ENCODE measurements around the gene SCFD2. TPM values are rescaled to one million over a fixed set of nuclear protein-coding genes. Genes with fewer than 3 reads are reported as not detected.

Gene SCFD2
- total RNA-seq, 1 experiment from 2014 or later = 7.4 TPM

GRCh38 chr4:52979020-52979419, 386.8 kb downstream of the SCFD2 start:
- CTCF ChIA-PET = no interaction called here
- no peaks in the 10 kb centered on the region for H3K9me3 ChIP-seq (ENCODE audit: control insufficient read depth, insufficient read depth, low read depth, low read length)
- intact Hi-C loops (cut with micrococcal nuclease; ENCODE audit: unreplicated experiment) (no loop called here), in situ Hi-C loops (cut with HindIII; ENCODE audit: low pct_unique_long_range_greater_than_20kb, low sequenced_read_pairs) (no loop called here)
- H3K4me1 ChIP-seq (ENCODE audit: control insufficient read depth, insufficient read depth, low read length) = no peaks in the 10 kb centered on the region
- POLR2A ChIA-PET = no interaction called here
- no peaks in the 10 kb centered on the region for H3K27me3 ChIP-seq (ENCODE audit: control insufficient read depth, insufficient read depth, low read length)
- no peak overlapping the region for H3K27ac ChIP-seq (ENCODE audit: low read length)
- ATAC-seq = no peak
- TF ChIP-seq POLR2AphosphoS5 (IDR thresholded peaks at IDR 0.05; ENCODE audit: low read depth, low read length) (no peak), CTCF (IDR thresholded peaks at IDR 0.05) (no peak), TCF7L2 (IDR thresholded peaks at IDR 0.05; ENCODE audit: low read depth, low read length) (no peak), SIN3A (IDR thresholded peaks at IDR 0.05; ENCODE audit: borderline replicate concordance, insufficient read depth, low read depth, low read length) (no peak), REST (IDR thresholded peaks at IDR 0.05; ENCODE audit: insufficient read depth in 1 of 2, low read depth in 2 of 2, low read length in 1 of 2) (no peak)
- H3K4me3 ChIP-seq (ENCODE audit: low read depth in 2 of 2, low read length in 2 of 2) = no peak overlapping the region
- BruUV-seq (replicated peaks) = no TSS peak
- H3K36me3 ChIP-seq (ENCODE audit: control insufficient read depth, insufficient read depth, low read length) = no peaks in the 10 kb centered on the region
- no peak for DNase-seq (ENCODE audit: low read depth, low spot score)

- intact Hi-C loops (cut with micrococcal nuclease; ENCODE audit: unreplicated experiment) = no loop called here
- DNase-seq (ENCODE audit: low read depth, low spot score) (no peak), ATAC-seq (no peak)
- no peaks in the 10 kb centered on the region for H3K36me3 ChIP-seq (ENCODE audit: control insufficient read depth, insufficient read depth, low read length)
- CTCF ChIA-PET = no interaction called here
- in situ Hi-C loops (cut with HindIII; ENCODE audit: low pct_unique_long_range_greater_than_20kb, low sequenced_read_pairs) = no loop called here
- TF ChIP-seq CTCF (IDR thresholded peaks at IDR 0.05) (no peak), SIN3A (IDR thresholded peaks at IDR 0.05; ENCODE audit: borderline replicate concordance, insufficient read depth, low read depth, low read length) (no peak), POLR2AphosphoS5 (IDR thresholded peaks at IDR 0.05; ENCODE audit: low read depth, low read length) (no peak), REST (IDR thresholded peaks at IDR 0.05; ENCODE audit: insufficient read depth in 1 of 2, low read depth in 2 of 2, low read length in 1 of 2) (no peak), TCF7L2 (IDR thresholded peaks at IDR 0.05; ENCODE audit: low read depth, low read length) (no peak)
- no peaks in the 10 kb centered on the region for H3K9me3 ChIP-seq (ENCODE audit: control insufficient read depth, insufficient read depth, low read depth, low read length)
- no peaks in the 10 kb centered on the region for H3K27me3 ChIP-seq (ENCODE audit: control insufficient read depth, insufficient read depth, low read length)
- POLR2A ChIA-PET = no interaction called here
- no TSS peak for BruUV-seq (replicated peaks)
- H3K27ac ChIP-seq (ENCODE audit: low read length) = no peak overlapping the region
- no peak overlapping the region for H3K4me3 ChIP-seq (ENCODE audit: low read depth in 2 of 2, low read length in 2 of 2)
- no peaks in the 10 kb centered on the region for H3K4me1 ChIP-seq (ENCODE audit: control insufficient read depth, insufficient read depth, low read length)
These were observed 388.6 kb downstream of the SCFD2 start for GRCh38 chr4:52977252-52977651.
